ENCODE data around the gene SEPTIN6. TPM values are rescaled to one million over a fixed set of nuclear protein-coding genes. Genes with fewer than 3 reads are reported as not detected.
"Not testable (repeated sequence)": the region's sequence is repeated elsewhere in the genome, so short reads cannot be mapped to it uniquely, and the experiment has no call there.

SEPTIN6 gene
- total and polyA plus RNA-seq, 2 donors (not counting 1 experiment from before 2014, with no cell fraction given) = 5.6 to 12.8 TPM

- DNase-seq (ENCODE audit: low read depth in 2 of 2) = no peak
- no peak overlapping the region for H3K27ac ChIP-seq (ENCODE audit: insufficient read depth, low read length)
- H2AFZ ChIP-seq (ENCODE audit: low read length) = no peak overlapping the region
These were observed 8.1 kb downstream of the SEPTIN6 start for GRCh38 chrX:119684916-119685224.

GRCh38 chrX:119684312-119684711 is 8.7 kb downstream of the SEPTIN6 start:
- H3K36me3 ChIP-seq (ENCODE audit: control insufficient read depth, insufficient read depth, low read length); H3K79me2 ChIP-seq (ENCODE audit: control insufficient read depth, insufficient read depth, low read length); H3K4me2 ChIP-seq (ENCODE audit: extremely low read depth, insufficient read depth, low read length); H2AFZ ChIP-seq (ENCODE audit: low read length); H3K27me3 ChIP-seq (ENCODE audit: control insufficient read depth, insufficient read depth, low read length); DNase-seq (ENCODE audit: low read depth in 2 of 2); H3K4me3 ChIP-seq (replicated peaks in 1 of 4; ENCODE audit: control extremely low read depth in 1 of 4, insufficient read depth in 1 of 4, low read depth in 3 of 4, low read length in 4 of 4); H3K9me3 ChIP-seq (ENCODE audit: control insufficient read depth, insufficient read depth, low read depth, low read length); H4K20me1 ChIP-seq (ENCODE audit: control insufficient read depth, extremely low read depth, insufficient read depth, low read length); H3K4me1 ChIP-seq (ENCODE audit: control insufficient read depth, extremely low read depth, insufficient read depth, low read length); H3K9ac ChIP-seq (ENCODE audit: insufficient read depth, low read length); H3K27ac ChIP-seq (ENCODE audit: insufficient read depth, low read length): not testable (repeated sequence)

More at GRCh38 chrX:119684916-119685224, 8.1 kb downstream of the SEPTIN6 start:
- H3K4me3 ChIP-seq (replicated peaks in 1 of 4; ENCODE audit: control extremely low read depth in 1 of 4, insufficient read depth in 1 of 4, low read depth in 3 of 4, low read length in 4 of 4) = no peak overlapping the region
- H3K4me2 ChIP-seq (ENCODE audit: extremely low read depth, insufficient read depth, low read length) = no peak overlapping the region
- H3K9me3 ChIP-seq (ENCODE audit: control insufficient read depth, insufficient read depth, low read depth, low read length) = no peaks in the 10 kb centered on the region
- H3K79me2 ChIP-seq (ENCODE audit: control insufficient read depth, insufficient read depth, low read length) = no peaks in the 10 kb centered on the region
- no peaks in the 10 kb centered on the region for H3K36me3 ChIP-seq (ENCODE audit: control insufficient read depth, insufficient read depth, low read length)
- no peaks in the 10 kb centered on the region for H3K27me3 ChIP-seq (ENCODE audit: control insufficient read depth, insufficient read depth, low read length)
- peaks cover 2% of the 10 kb centered on the region for H3K4me1 ChIP-seq (ENCODE audit: control insufficient read depth, extremely low read depth, insufficient read depth, low read length)
- H3K9ac ChIP-seq (ENCODE audit: insufficient read depth, low read length) = no peak overlapping the region
- TF ChIP-seq CTCF (conservative IDR thresholded peaks at IDR 0.05 in 1 of 2, IDR thresholded peaks at IDR 0.05 in 1 of 2; ENCODE audit: low read depth in 1 of 2, low read length in 2 of 2) (no peak), EZH2 (IDR thresholded peaks at IDR 0.05; ENCODE audit: low read length, missing control alignments) (no peak)
- H4K20me1 ChIP-seq (ENCODE audit: control insufficient read depth, extremely low read depth, insufficient read depth, low read length) = no peaks in the 10 kb centered on the region

DNA sequence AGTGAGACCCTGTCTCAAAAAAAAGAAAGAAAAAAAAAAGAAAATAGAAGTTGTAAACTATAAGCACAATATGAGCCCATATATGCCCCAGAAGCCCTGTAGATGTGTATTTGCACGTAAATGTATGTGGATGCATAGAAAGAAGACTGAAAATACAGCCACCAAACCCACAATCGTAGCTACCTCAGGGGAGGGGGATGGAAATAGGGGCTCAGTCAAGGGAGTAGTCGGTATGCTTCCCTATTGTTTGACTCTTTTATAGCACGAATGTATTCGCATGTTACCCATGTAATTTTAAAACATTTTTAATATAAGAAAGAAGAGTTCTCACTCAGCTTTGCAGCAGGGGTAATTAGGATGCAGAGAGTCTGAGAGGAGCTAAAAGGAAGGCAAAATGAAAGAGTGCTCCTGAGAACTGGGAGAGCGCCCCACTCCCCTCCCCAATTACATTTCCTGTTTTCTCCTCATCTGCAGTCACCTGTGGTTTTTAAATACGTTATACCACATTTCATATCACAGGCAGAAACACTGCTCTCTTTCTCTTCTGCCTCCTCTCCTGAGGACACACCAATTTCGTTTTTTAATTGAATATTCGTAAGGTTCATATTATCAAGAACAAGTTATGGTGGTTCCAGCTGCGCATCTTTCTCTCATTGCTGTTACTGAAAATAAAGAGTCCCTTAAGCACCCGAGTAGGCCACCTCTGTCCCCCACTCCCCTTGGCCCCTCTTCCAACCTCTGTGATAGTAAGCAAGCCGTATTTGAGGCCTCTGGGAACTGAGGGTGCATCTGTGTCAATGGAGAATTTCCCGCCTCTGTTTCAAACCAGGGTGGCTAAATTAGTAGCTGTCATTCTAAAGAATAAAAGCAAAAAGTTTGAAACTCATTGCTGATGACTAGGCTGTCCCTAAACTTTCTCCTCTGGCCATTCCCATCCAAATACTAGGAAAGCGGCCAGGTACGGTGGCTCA is 10.7 kb downstream of the SEPTIN6 start:
- H3K4me1 ChIP-seq (ENCODE audit: control insufficient read depth, extremely low read depth, insufficient read depth, low read length) = peaks cover 2% of the 10 kb centered on the region
- no peak overlapping the region for H3K27ac ChIP-seq (ENCODE audit: insufficient read depth, low read length)
- no peak overlapping the region for H2AFZ ChIP-seq (ENCODE audit: low read length)
- H3K27me3 ChIP-seq (ENCODE audit: control insufficient read depth, insufficient read depth, low read length) = no peaks in the 10 kb centered on the region
- H3K79me2 ChIP-seq (ENCODE audit: control insufficient read depth, insufficient read depth, low read length) = no peaks in the 10 kb centered on the region
- H3K4me3 ChIP-seq (replicated peaks in 1 of 4; ENCODE audit: control extremely low read depth in 1 of 4, insufficient read depth in 1 of 4, low read depth in 3 of 4, low read length in 4 of 4) = no peak overlapping the region
- H3K36me3 ChIP-seq (ENCODE audit: control insufficient read depth, insufficient read depth, low read length) = no peaks in the 10 kb centered on the region
- no peaks in the 10 kb centered on the region for H3K9me3 ChIP-seq (ENCODE audit: control insufficient read depth, insufficient read depth, low read depth, low read length)
- H4K20me1 ChIP-seq (ENCODE audit: control insufficient read depth, extremely low read depth, insufficient read depth, low read length) = no peaks in the 10 kb centered on the region
- no peak for TF ChIP-seq CTCF (conservative IDR thresholded peaks at IDR 0.05 in 1 of 2, IDR thresholded peaks at IDR 0.05 in 1 of 2; ENCODE audit: low read depth in 1 of 2, low read length in 2 of 2)
- TF ChIP-seq EZH2 (IDR thresholded peaks at IDR 0.05; ENCODE audit: low read length, missing control alignments) = no peak
- no peak overlapping the region for H3K9ac ChIP-seq (ENCODE audit: insufficient read depth, low read length)
- DNase-seq (ENCODE audit: low read depth in 2 of 2) = no peak
- H3K4me2 ChIP-seq (ENCODE audit: extremely low read depth, insufficient read depth, low read length) = no peak overlapping the region
